ENCODE measurements around the gene PPP6R2. TPM values are rescaled to one million over a fixed set of nuclear protein-coding genes. Genes with fewer than 3 reads are reported as not detected.

The PPP6R2 gene
- total RNA-seq, 2 donors from 2014 or later: 80.6 to 107 TPM

DNA sequence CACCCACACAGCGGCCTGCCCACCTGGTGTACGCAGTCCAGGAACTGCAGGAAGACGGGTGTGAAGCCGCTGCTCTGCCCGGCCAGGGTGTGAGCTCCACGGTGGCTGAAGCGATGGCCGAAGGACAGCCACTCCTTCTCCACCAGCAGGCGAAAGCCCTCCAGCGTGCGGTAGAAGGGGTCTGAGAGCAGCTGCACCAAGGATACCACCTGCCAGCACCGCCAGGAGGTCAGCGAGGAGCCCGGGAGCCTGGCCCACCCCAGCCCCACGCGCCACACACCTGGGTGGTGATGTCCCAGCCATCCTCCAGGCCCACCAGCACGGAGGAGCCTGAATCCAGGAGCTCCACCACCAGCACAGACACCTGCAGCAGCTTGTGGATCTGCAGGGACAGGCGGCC, 112.1 kb downstream of the PPP6R2 start:
- H3K4me3 ChIP-seq: no peak overlapping the region
- WGBS: 95% methylated on average over 7 of the region's 18 CpGs
- TF ChIP-seq POLR2A (IDR thresholded peaks at IDR 0.05): no peak
- no peak for TF ChIP-seq POLR2AphosphoS5 (IDR thresholded peaks at IDR 0.05)
- TF ChIP-seq, protein P1, sequence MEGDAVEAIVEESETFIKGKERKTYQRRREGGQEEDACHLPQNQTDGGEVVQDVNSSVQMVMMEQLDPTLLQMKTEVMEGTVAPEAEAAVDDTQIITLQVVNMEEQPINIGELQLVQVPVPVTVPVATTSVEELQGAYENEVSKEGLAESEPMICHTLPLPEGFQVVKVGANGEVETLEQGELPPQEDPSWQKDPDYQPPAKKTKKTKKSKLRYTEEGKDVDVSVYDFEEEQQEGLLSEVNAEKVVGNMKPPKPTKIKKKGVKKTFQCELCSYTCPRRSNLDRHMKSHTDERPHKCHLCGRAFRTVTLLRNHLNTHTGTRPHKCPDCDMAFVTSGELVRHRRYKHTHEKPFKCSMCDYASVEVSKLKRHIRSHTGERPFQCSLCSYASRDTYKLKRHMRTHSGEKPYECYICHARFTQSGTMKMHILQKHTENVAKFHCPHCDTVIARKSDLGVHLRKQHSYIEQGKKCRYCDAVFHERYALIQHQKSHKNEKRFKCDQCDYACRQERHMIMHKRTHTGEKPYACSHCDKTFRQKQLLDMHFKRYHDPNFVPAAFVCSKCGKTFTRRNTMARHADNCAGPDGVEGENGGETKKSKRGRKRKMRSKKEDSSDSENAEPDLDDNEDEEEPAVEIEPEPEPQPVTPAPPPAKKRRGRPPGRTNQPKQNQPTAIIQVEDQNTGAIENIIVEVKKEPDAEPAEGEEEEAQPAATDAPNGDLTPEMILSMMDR (IDR thresholded peaks at IDR 0.05): no peak
- intact Hi-C loops (cut with DNase I): no loop called here
- H3K9me3 ChIP-seq: no peaks in the 10 kb centered on the region
- no peak for DNase-seq (ENCODE audit: low spot score)
- H3K27me3 ChIP-seq (replicated peaks; ENCODE audit: insufficient read depth): no peaks in the 10 kb centered on the region
- H3K27ac ChIP-seq: no peak overlapping the region
- no peaks in the 10 kb centered on the region for H3K4me1 ChIP-seq (replicated peaks)
- peaks cover 20 to 41% of the 10 kb centered on the region in 2 donors for H3K36me3 ChIP-seq

DNA sequence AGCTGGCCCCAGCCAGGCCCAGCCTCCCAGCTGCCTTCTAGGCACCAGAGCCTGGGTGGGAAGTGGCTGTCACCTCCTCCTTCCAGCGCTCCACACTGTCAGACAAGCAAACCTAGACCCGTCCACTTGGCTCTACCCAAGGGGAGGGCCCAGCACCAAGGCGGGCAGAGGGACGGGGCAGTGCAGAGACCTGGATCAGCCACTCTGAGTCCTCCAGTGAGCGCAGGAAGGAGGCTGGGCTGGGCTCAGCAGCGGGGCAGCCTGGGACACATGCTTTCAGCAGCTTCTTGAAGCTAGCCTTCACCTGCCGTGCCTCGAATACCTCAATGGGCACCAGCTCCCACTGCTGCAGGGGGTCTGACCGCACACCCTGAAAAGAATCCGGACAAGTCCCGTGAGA, 112.9 kb downstream of the PPP6R2 start:
- no peak for DNase-seq (ENCODE audit: low spot score)
- H3K27ac ChIP-seq: no peak overlapping the region
- no peaks in the 10 kb centered on the region for H3K9me3 ChIP-seq
- WGBS: 88% methylated on average over 11 of the region's 11 CpGs
- intact Hi-C loops (cut with DNase I): no loop called here
- peaks cover 7% of the 10 kb centered on the region for H3K4me1 ChIP-seq (replicated peaks)
- no peak for TF ChIP-seq POLR2A (IDR thresholded peaks at IDR 0.05)
- TF ChIP-seq, protein P1 (IDR thresholded peaks at IDR 0.05): no peak
- no peak for TF ChIP-seq POLR2AphosphoS5 (IDR thresholded peaks at IDR 0.05)
- H3K27me3 ChIP-seq (replicated peaks; ENCODE audit: insufficient read depth): no peaks in the 10 kb centered on the region
- no peak overlapping the region for H3K4me3 ChIP-seq
- peaks cover 20 to 44% of the 10 kb centered on the region in 2 donors for H3K36me3 ChIP-seq

- TF ChIP-seq, protein P1 (IDR thresholded peaks at IDR 0.05): no peak
- TF ChIP-seq POLR2A (IDR thresholded peaks at IDR 0.05) (no peak), POLR2AphosphoS5 (IDR thresholded peaks at IDR 0.05) (no peak)
- DNase-seq (ENCODE audit: low spot score): no peak
- H3K27me3 ChIP-seq (replicated peaks; ENCODE audit: insufficient read depth): no peaks in the 10 kb centered on the region
- peaks cover 11% of the 10 kb centered on the region for H3K4me1 ChIP-seq (replicated peaks)
- WGBS: 85% methylated on average over 34 of the region's 34 CpGs
- H3K9me3 ChIP-seq: no peaks in the 10 kb centered on the region
- peaks cover 20 to 47% of the 10 kb centered on the region in 2 donors for H3K36me3 ChIP-seq
- H3K4me3 ChIP-seq: no peak overlapping the region
- intact Hi-C loops (cut with DNase I): no loop called here
- H3K27ac ChIP-seq: no peak overlapping the region
These were observed 113.5 kb downstream of the PPP6R2 start for GRCh38 chr22:50456466-50457234.

- Histone ChIP-seq H3K27me3 (replicated peaks; ENCODE audit: insufficient read depth) (no peaks in the 10 kb centered on the region), H3K27ac (no peak overlapping the region), H3K36me3 (peaks cover 28 to 66% of the 10 kb centered on the region in 2 donors), H3K4me1 (replicated peaks) (peaks cover 11% of the 10 kb centered on the region), H3K9me3 (no peaks in the 10 kb centered on the region), H3K4me3 (no peak overlapping the region)
- 93% methylated on average over 21 of the region's 22 CpGs for WGBS
- TF ChIP-seq, protein P1 (IDR thresholded peaks at IDR 0.05): no peak
- TF ChIP-seq POLR2A (IDR thresholded peaks at IDR 0.05) (no peak), POLR2AphosphoS5 (IDR thresholded peaks at IDR 0.05) (no peak)
- no peak for DNase-seq (ENCODE audit: low spot score)
- intact Hi-C loops (cut with DNase I): no loop called here
These were observed 115.9 kb downstream of the PPP6R2 start for GRCh38 chr22:50459016-50459415.
